ENCODE measurements around the gene TPPP3.

- no peak for TF ChIP-seq CTCF (IDR thresholded peaks at IDR 0.05)
- TF ChIP-seq POLR2A (IDR thresholded peaks at IDR 0.05), result no peak
Measured at GRCh38 chr16:67370661-67371060, 22.6 kb downstream of the TPPP3 start.

Data from thyroid gland (tissue), 4 donors.